ENCODE data around the gene CNBP.
"Not testable (repeated sequence)": the region's sequence is repeated elsewhere in the genome, so short reads cannot be mapped to it uniquely, and the experiment has no call there.

CNBP gene

DNA sequence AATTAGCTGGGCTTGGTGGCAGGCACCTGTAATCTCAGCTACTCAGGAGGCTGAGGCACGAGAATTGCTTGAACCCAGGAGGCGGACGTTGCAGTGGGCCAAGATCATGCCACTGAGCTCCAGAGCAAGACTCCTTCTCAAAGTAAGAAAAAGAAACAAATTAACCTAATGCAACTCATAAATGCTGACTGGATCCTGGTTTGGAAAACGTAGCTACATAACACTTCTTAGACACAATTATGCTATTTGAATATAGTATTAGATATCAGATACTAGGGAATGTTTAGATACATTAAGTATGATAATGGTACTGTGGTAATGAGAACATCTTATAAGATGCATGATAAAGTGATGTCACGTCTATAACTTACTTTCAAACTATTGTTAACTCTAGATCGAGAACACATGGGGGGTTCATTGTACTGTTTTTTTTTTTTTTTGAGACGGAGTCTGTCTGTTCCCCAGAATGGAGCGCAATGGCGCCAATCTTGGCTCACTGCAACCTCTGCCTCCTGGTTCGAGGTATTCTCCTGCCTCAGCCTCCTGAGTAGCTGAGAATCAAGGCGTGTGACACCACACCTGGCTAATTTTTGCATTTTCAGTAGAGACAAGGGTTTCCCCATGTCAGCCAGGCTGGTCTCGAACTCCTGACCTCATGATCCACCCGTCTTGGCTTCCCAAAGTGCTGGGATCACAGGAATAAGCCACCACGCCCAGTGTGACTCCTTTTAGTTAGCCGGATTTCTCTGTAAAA lies 16.9 kb downstream of the CNBP start:
- no peak for DNase-seq (ENCODE audit: low read depth, low spot score)
- H3K9me3 ChIP-seq (ENCODE audit: insufficient read depth, low read length), result no peaks in the 10 kb centered on the region
- no peak overlapping the region for H3K9ac ChIP-seq (ENCODE audit: insufficient read length, low read depth)
- no peaks in the 10 kb centered on the region for H3K27me3 ChIP-seq (ENCODE audit: insufficient read depth, insufficient read length)
- peaks cover 57% of the 10 kb centered on the region for H3K36me3 ChIP-seq (ENCODE audit: insufficient read depth, insufficient read length, low read length)
- H3K4me3 ChIP-seq (ENCODE audit: insufficient read length, low read depth), result no peak overlapping the region
- TF ChIP-seq YY1 (IDR thresholded peaks at IDR 0.05; ENCODE audit: insufficient read depth, insufficient read length) (no peak), SUZ12 (IDR thresholded peaks at IDR 0.05; ENCODE audit: extremely low read depth, insufficient read depth, insufficient read length) (no peak), ZNF274 (IDR thresholded peaks at IDR 0.05; ENCODE audit: low read depth, low read length) (no peak)
- H3K4me1 ChIP-seq (ENCODE audit: insufficient read depth, insufficient read length), result no peaks in the 10 kb centered on the region

DNA sequence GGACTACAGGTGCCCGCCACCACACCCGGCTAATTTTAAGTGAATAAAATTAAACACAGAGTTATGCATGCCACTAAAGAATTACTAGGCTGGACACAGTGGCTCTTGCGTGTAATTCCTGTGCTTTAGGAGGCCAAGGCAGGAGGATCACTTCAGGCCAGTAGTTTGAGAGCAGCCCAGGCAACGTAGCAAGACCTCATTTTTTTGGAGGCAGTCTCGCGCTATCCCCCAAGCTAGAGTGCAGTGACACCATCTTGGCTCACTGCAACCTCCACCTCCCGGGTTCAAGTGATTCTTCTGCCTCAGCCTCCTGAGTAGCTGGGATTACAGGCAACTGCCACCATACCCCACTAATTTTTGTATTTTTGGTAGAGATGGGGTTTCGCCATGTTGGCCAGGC lies 18.1 kb downstream of the CNBP start:
- not testable (repeated sequence) for H3K4me3 ChIP-seq (ENCODE audit: insufficient read length, low read depth); H3K27me3 ChIP-seq (ENCODE audit: insufficient read depth, insufficient read length); H3K4me1 ChIP-seq (ENCODE audit: insufficient read depth, insufficient read length); DNase-seq (ENCODE audit: low read depth, low spot score); H3K9me3 ChIP-seq (ENCODE audit: insufficient read depth, low read length); H3K9ac ChIP-seq (ENCODE audit: insufficient read length, low read depth)
- H3K36me3 ChIP-seq (ENCODE audit: insufficient read depth, insufficient read length, low read length), result peaks cover 46% of the 10 kb centered on the region

- H3K4me3 ChIP-seq (ENCODE audit: insufficient read length, low read depth), result no peak overlapping the region
- no peaks in the 10 kb centered on the region for H3K9me3 ChIP-seq (ENCODE audit: insufficient read depth, low read length)
- peaks cover 35% of the 10 kb centered on the region for H3K36me3 ChIP-seq (ENCODE audit: insufficient read depth, insufficient read length, low read length)
- TF ChIP-seq ZNF274 (IDR thresholded peaks at IDR 0.05; ENCODE audit: low read depth, low read length), result no peak
- TF ChIP-seq SUZ12 (IDR thresholded peaks at IDR 0.05; ENCODE audit: extremely low read depth, insufficient read depth, insufficient read length), result no peak
- no peak for TF ChIP-seq YY1 (IDR thresholded peaks at IDR 0.05; ENCODE audit: insufficient read depth, insufficient read length)
- H3K9ac ChIP-seq (ENCODE audit: insufficient read length, low read depth), result no peak overlapping the region
- no peaks in the 10 kb centered on the region for H3K4me1 ChIP-seq (ENCODE audit: insufficient read depth, insufficient read length)
- DNase-seq (ENCODE audit: low read depth, low spot score), result no peak
- no peaks in the 10 kb centered on the region for H3K27me3 ChIP-seq (ENCODE audit: insufficient read depth, insufficient read length)
Measured at GRCh38 chr3:129164500-129164899, 19.2 kb downstream of the CNBP start.

GRCh38 chr3:129162729-129163579 lies 20.7 kb downstream of the CNBP start:
- Histone ChIP-seq H3K36me3 (ENCODE audit: insufficient read depth, insufficient read length, low read length) (peaks cover 36% of the 10 kb centered on the region), H3K9me3 (ENCODE audit: insufficient read depth, low read length) (no peaks in the 10 kb centered on the region), H3K9ac (ENCODE audit: insufficient read length, low read depth) (peak overlapping the region; percentile 89), H3K4me1 (ENCODE audit: insufficient read depth, insufficient read length) (no peaks in the 10 kb centered on the region), H3K4me3 (ENCODE audit: insufficient read length, low read depth) (no peak overlapping the region), H3K27me3 (ENCODE audit: insufficient read depth, insufficient read length) (no peaks in the 10 kb centered on the region)
- TF ChIP-seq ZNF274 (IDR thresholded peaks at IDR 0.05; ENCODE audit: low read depth, low read length) (no peak), YY1 (IDR thresholded peaks at IDR 0.05; ENCODE audit: insufficient read depth, insufficient read length) (no peak), SUZ12 (IDR thresholded peaks at IDR 0.05; ENCODE audit: extremely low read depth, insufficient read depth, insufficient read length) (no peak)
- no peak for DNase-seq (ENCODE audit: low read depth, low spot score)

GRCh38 chr3:129161860-129162271 lies 21.8 kb downstream of the CNBP start:
- H3K9ac ChIP-seq (ENCODE audit: insufficient read length, low read depth), result peak overlapping the region; percentile 89
- no peaks in the 10 kb centered on the region for H3K4me1 ChIP-seq (ENCODE audit: insufficient read depth, insufficient read length)
- DNase-seq (ENCODE audit: low read depth, low spot score), result no peak
- no peaks in the 10 kb centered on the region for H3K9me3 ChIP-seq (ENCODE audit: insufficient read depth, low read length)
- TF ChIP-seq SUZ12 (IDR thresholded peaks at IDR 0.05; ENCODE audit: extremely low read depth, insufficient read depth, insufficient read length) (no peak), ZNF274 (IDR thresholded peaks at IDR 0.05; ENCODE audit: low read depth, low read length) (no peak), YY1 (IDR thresholded peaks at IDR 0.05; ENCODE audit: insufficient read depth, insufficient read length) (no peak)
- H3K27me3 ChIP-seq (ENCODE audit: insufficient read depth, insufficient read length), result no peaks in the 10 kb centered on the region
- H3K36me3 ChIP-seq (ENCODE audit: insufficient read depth, insufficient read length, low read length), result peaks cover 35% of the 10 kb centered on the region
- peak overlapping the region; percentile 81 for H3K4me3 ChIP-seq (ENCODE audit: insufficient read length, low read depth)

DNA sequence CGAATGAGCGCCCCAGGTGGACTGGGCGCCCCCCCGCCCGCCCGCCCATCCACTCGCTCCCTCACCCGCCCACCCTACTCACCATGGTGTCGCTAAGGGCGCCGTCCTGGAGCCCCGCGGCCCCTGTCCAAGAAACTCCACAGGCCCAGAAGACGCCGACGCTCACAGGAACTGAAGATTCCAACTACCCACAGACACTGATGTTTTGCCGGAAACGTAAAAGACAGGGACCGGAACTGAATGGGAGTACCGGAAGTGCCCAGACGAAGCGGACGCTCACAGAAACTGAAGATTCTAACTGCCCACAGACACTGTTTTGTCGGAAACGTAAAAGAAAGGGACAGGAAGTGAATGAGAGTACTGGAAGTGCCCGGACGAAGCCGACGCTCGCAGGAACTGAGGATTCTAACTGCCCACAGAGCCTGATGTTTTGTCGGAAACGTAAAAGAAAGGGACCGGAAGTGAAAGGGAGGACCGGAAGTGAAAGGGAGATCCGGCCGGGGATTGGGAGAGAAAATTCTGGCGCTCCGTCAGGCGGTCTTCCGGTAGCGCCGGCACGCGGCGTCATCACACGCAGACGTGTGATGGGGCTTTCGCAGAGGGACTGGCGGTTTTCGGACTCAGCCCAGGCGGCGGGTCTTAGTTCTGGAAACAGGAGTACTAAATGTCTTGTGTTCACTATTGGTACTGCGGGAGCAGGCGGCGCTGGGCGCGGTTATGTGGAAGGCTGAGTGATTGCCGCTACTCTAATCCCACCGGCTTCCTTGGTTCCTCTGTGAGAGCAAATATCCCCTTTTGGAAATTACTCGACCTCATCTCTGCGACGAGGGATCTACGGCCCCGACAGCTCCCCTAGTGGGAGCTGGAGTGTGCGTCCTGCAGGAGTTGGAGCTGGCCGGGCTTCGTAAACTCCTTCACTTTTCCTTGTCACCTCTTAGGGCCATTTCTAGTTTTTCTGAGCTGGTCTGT lies 22.5 kb downstream of the CNBP start, which contains the start of gene ISY1:
TSS of gene ISY1 (minus strand) at position 173 of the 969 bp plus-strand sequence. CDS start at position 85, 88 bp downstream.
- Histone ChIP-seq H3K36me3 (ENCODE audit: insufficient read depth, insufficient read length, low read length) (peaks cover 35% of the 10 kb centered on the region), H3K9me3 (ENCODE audit: insufficient read depth, low read length) (no peaks in the 10 kb centered on the region), H3K4me3 (ENCODE audit: insufficient read length, low read depth) (peak within 1 kb of the TSS; percentile 81), H3K9ac (ENCODE audit: insufficient read length, low read depth) (peak within 1 kb of the TSS; percentile 89), H3K4me1 (ENCODE audit: insufficient read depth, insufficient read length) (no peaks in the 10 kb centered on the region), H3K27me3 (ENCODE audit: insufficient read depth, insufficient read length) (no peaks in the 10 kb centered on the region)
- no peak for TF ChIP-seq SUZ12 (IDR thresholded peaks at IDR 0.05; ENCODE audit: extremely low read depth, insufficient read depth, insufficient read length)
- TF ChIP-seq ZNF274 (IDR thresholded peaks at IDR 0.05; ENCODE audit: low read depth, low read length), result no peak
- peak; percentile 18 for TF ChIP-seq YY1 (IDR thresholded peaks at IDR 0.05; ENCODE audit: insufficient read depth, insufficient read length)
- peak; percentile 92 for DNase-seq (ENCODE audit: low read depth, low spot score)

Data from NT2/D1 (cell line).